HUES64 (cell line): ENCODE measurements around the gene CASP10.

Experiments
- H3K27ac ChIP-seq: 2 replicates; pipeline ENCODE4 v1.7.0; 2013; ENCODE audit warnings: low read depth, low read length, inconsistent platforms
- H3K27me3 ChIP-seq: 2 replicates; pipeline ENCODE4 v1.6.1; 2013; ENCODE audit warnings: mild to moderate bottlenecking, low read length; ENCODE audit not compliant: insufficient read depth
- H3K36me3 ChIP-seq: 2 replicates; pipeline ENCODE4 v1.6.1; 2013; ENCODE audit warnings: mild to moderate bottlenecking, low read length; ENCODE audit not compliant: insufficient read depth
- H3K4me1 ChIP-seq: 2 replicates; pipeline ENCODE4 v1.6.1; 2013; ENCODE audit warnings: mild to moderate bottlenecking, low read length, moderate library complexity; ENCODE audit not compliant: insufficient read depth
- H3K4me3 ChIP-seq: 2 replicates; pipeline ENCODE4 v1.5.1; 2013; ENCODE audit warnings: mild to moderate bottlenecking, low read length, moderate library complexity
- H3K9ac ChIP-seq: 2 replicates; pipeline ENCODE4 v1.6.1; 2013; ENCODE audit warnings: mild to moderate bottlenecking, low read depth, low read length
- H3K9me3 ChIP-seq: 2 replicates; pipeline ENCODE4 v1.6.1; 2013; ENCODE audit warnings: low read depth, low read length; ENCODE audit not compliant: insufficient read depth
- WGBS: fragments of 150-250, 120-280 bp; methylation state at CpG from one replicate; pipeline ENCODE4 v1.1.7; 2013; ENCODE audit warnings: missing lambda C conversion rate; 5-methylcytosine and 5-hydroxymethylcytosine counted together

The CASP10 gene

DNA sequence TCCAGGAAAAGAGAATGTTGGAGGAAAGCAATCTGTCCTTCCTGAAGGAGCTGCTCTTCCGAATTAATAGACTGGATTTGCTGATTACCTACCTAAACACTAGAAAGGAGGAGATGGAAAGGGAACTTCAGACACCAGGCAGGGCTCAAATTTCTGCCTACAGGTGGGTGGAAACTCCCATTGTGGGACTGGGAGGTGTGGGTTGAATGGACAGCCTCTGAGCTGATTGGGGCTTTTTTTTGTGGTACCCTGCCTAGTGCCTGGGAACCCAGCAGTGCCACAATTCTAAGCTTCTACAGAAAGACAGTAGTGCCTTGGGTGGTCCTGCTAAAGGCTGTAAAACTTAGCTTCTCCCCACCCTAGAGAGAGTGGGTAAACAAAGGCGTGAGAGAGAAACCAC, 83.7 kb downstream of the CASP10 start:
- Histone ChIP-seq H3K36me3 (no peaks in the 10 kb centered on the region), H3K4me1 (no peaks in the 10 kb centered on the region), H3K9me3 (no peaks in the 10 kb centered on the region), H3K4me3 (no peak overlapping the region), H3K27me3 (no peaks in the 10 kb centered on the region), H3K9ac (no peak overlapping the region), H3K27ac (no peak overlapping the region)
- 67% methylated on average over 1 of the region's 2 CpGs for WGBS

DNA sequence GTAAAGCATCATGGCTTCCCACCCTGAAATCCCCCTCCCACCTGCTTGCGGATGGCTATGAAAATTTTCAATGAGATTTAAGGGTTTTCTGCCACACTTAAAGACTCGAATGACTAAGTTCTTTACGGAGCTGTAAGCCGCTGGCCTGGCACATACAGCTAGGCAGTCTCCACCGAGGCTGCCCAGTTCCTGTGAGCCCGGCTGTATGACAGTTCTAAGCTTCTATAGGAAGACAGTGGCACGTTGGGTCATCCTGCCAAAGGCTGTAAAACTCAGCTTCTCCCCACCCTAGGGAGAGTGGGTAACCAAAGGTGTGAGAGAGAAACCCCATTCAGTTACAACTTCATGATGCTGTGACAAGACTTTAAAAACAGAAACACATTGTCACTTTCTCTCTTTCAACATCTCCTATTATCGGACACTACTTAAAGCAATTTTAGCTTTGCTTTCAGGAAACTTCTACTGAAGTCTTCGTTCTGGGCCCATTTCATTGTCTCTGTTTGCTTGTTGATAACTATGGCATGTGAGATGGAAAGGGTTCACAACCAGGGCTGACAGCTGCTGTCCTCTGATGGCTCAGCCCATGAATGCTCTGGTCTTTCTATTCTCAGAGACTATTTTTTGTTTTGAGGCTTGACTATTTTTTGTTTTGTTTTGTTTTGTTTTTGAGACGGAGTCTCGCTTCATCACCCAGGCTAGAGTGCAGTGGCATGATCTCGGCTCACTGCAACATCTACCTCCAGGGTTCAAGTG, 84.5 kb downstream of the CASP10 start:
- no peak overlapping the region for H3K27ac ChIP-seq
- H3K9ac ChIP-seq: no peak overlapping the region
- 94% methylated on average over 12 of the region's 12 CpGs for WGBS
- H3K9me3 ChIP-seq: no peaks in the 10 kb centered on the region
- H3K4me1 ChIP-seq: no peaks in the 10 kb centered on the region
- H3K4me3 ChIP-seq: no peak overlapping the region
- no peaks in the 10 kb centered on the region for H3K36me3 ChIP-seq
- no peaks in the 10 kb centered on the region for H3K27me3 ChIP-seq

DNA sequence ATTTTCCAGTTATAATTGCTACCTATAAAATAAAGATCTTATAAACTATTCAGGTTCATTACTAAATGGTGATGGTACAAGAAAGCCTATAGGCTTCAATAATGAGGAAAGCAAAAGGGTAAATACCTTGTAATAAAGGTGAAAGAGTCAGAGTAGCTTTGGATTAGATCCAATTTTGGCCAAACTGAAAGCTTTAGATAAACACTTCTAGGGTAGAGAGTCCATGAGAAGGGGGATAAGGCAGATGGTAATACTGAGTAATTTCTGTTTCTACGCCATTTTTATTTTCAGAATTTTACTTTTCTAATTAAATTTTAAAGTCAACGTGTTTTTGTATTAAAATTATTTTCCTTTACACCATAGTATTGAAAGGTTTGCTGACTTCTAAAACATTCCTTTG, 86.8 kb downstream of the CASP10 start:
- Histone ChIP-seq H3K4me1 (no peaks in the 10 kb centered on the region), H3K36me3 (0 out of 2 replicates have a peak, but pooled peaks cover 3% of the 10 kb centered on the region), H3K9me3 (no peaks in the 10 kb centered on the region), H3K9ac (no peak overlapping the region), H3K27ac (no peak overlapping the region), H3K4me3 (no peak overlapping the region), H3K27me3 (no peaks in the 10 kb centered on the region)
- WGBS: no CpG with 5 or more reads among the region's 2 CpGs

DNA sequence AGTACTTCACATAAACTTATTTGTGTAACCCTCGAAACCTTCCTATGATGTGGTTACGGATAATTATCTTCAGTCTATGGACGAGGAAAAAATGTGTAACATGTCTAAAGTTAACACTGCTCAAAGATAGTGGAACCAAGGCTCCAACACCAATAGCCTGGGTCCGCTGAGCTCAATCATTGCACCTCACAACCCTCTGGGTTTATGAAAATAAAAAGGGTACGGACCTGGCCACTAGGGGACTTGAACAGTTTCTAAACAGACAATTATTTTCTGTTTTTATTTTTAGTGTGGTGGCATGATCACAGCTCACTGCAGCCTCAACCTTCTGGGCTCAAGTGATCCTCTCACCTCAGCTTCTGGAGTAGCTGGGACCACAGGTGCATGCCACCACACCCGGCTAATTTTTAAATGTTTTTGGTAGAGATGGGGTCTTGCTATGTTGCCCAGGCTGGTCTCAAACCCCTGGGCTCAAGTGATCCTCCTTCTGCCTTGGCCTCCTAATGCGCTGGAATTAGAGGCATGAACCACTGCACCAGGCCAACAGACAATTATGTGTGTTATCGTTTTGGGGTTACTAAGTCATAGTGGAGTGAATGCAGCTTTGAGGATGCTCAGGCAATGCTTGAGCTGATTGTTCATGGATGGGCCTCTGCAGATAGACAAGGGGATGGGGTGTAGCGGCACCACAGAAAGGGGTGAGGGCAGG, 87.5 kb downstream of the CASP10 start:
- Histone ChIP-seq H3K36me3 (0 out of 2 replicates have a peak, but pooled peaks cover 3% of the 10 kb centered on the region), H3K9ac (no peak overlapping the region), H3K27ac (no peak overlapping the region), H3K27me3 (no peaks in the 10 kb centered on the region), H3K9me3 (no peaks in the 10 kb centered on the region), H3K4me3 (no peak overlapping the region), H3K4me1 (no peaks in the 10 kb centered on the region)
- WGBS: 95% methylated on average over 9 of the region's 9 CpGs

DNA sequence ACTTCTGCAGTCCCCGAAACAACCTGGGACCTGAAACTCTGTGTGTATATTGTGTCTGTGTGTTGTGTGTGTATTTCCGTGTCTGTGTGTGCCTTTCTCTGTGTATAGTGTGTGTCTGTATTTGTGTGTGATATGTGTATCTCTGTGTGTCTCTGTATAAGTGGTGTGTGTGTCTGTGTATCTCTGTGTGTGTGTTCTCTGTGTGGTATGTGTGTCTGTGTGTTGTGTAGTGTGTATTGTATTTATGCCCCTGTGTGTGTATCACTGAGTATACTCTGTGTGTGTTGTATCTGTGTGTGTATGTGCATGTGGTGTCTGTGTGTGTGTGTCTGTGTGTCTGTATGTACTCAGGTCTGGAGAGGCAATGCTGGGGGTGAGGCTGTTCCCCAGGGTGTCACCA, 89.0 kb downstream of the CASP10 start:
- no peaks in the 10 kb centered on the region for H3K27me3 ChIP-seq
- WGBS: 90% methylated on average over 2 of the region's 2 CpGs
- H3K9me3 ChIP-seq: no peaks in the 10 kb centered on the region
- no peaks in the 10 kb centered on the region for H3K4me1 ChIP-seq
- H3K9ac ChIP-seq: no peak overlapping the region
- 0 out of 2 replicates have a peak, but pooled peaks cover 3% of the 10 kb centered on the region for H3K36me3 ChIP-seq
- no peak overlapping the region for H3K27ac ChIP-seq
- no peak overlapping the region for H3K4me3 ChIP-seq

DNA sequence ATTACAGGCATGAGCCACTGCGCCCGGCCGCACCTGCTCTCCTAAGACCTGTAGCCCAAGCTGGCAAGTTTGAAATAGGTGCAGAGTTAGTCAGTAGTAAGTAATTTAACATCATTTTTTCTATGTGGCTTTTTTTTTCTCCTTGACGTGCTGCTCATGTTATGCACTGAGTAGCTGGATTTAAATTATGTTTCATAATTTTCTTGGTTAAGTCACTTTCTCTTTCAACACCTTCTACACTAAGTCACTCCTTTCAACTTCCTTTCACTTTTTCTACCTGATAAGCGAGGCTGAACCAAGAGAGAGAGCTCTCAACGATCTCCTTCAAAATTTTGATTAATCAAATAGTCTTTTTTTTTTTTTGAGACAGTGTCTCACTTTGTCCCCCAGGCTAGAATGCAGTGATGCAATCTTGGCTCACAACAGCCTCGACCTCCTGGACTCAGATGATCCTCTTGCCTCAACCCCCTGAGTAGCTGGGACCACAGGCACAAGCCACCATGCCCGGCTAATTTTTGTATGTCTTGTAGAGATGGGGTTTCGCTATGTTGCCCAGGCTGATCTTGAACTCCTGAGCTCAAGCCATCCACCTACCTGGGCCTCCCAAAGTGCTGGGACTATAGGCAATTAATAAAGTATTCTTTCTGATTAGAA, 90.5 kb downstream of the CASP10 start:
- no peaks in the 10 kb centered on the region for H3K9me3 ChIP-seq
- no peak overlapping the region for H3K9ac ChIP-seq
- no peak overlapping the region for H3K4me3 ChIP-seq
- H3K36me3 ChIP-seq: peaks cover 3% of the 10 kb centered on the region; the same call in 1 of the 2 replicates
- WGBS: 95% methylated on average over 8 of the region's 9 CpGs
- H3K27me3 ChIP-seq: no peaks in the 10 kb centered on the region
- H3K27ac ChIP-seq: no peak overlapping the region
- no peaks in the 10 kb centered on the region for H3K4me1 ChIP-seq

DNA sequence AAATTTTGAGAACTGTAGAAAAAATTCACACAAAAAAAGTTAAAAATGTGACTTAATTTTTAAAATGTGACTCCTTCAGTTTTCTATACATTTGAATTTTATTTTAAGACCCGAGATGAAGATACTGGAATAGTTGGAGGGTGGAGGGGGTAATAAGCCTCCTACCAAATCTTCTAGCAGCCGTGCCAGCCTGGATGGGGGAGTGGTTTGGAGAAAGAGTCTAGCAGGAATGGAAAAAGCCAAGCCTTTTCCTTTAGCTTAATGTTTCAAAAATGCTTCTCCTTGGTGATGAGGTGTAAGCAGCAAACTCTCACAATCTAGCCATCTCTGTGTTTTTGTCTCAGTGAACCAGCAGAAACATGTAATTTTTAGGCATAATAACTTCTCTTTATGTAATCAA, 92.1 kb downstream of the CASP10 start:
- H3K36me3 ChIP-seq: peaks cover 3% of the 10 kb centered on the region; the same call in 1 of the 2 replicates

DNA sequence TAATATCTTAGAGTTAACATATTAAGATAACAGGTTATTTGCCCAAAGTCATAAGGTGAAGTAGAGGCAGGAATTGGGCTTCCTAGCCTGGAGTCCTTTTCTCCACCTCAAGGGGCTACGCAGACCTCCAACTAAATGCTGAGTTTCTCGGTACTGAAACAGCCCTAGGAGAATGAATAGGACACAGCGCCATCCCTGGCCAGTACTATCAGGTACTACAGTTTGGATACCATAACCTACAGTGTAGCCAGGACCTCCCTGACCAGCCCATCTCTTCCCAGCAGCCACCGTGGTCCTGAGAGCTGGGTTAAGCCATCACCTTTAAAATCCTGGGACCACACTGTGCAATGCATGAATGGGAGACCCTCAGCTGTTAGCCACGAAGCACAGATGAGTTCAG, 93.0 kb downstream of the CASP10 start:
- Histone ChIP-seq H3K9me3 (no peaks in the 10 kb centered on the region), H3K4me3 (no peak overlapping the region), H3K4me1 (no peaks in the 10 kb centered on the region), H3K36me3 (peaks cover 3% of the 10 kb centered on the region; the same call in 1 of the 2 replicates), H3K9ac (no peak overlapping the region), H3K27ac (no peak overlapping the region), H3K27me3 (no peaks in the 10 kb centered on the region)
- WGBS: 89% methylated on average over 5 of the region's 5 CpGs

More for the DNA sequence above, 92.1 kb downstream of the CASP10 start:
- WGBS: 91% methylated on average over 2 of the region's 2 CpGs
- Histone ChIP-seq H3K27ac (no peak overlapping the region), H3K27me3 (no peaks in the 10 kb centered on the region), H3K9ac (no peak overlapping the region), H3K9me3 (no peaks in the 10 kb centered on the region), H3K4me3 (no peak overlapping the region), H3K4me1 (no peaks in the 10 kb centered on the region)

DNA sequence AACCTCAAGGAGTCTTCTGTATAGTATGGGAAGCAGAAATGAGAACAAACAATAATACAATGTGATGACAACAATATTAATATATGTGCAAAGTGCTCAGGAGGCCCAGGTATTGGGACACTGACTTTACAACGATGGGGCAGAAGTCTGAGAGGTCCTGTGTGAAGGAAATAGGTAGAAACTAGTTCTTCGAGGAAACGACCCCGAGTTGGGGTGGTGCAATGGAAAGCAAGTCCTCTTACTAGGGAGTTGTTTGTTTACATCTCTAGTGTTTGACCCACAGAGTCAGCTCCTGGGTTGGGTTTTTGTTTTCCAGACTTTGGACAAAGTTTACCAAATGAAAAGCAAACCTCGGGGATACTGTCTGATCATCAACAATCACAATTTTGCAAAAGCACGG, 93.6 kb downstream of the CASP10 start:
- H3K4me1 ChIP-seq: no peaks in the 10 kb centered on the region
- WGBS: 93% methylated on average over 6 of the region's 6 CpGs
- no peaks in the 10 kb centered on the region for H3K27me3 ChIP-seq
- no peak overlapping the region for H3K4me3 ChIP-seq
- H3K9ac ChIP-seq: no peak overlapping the region
- H3K36me3 ChIP-seq: peaks cover 3% of the 10 kb centered on the region; the same call in 1 of the 2 replicates
- no peak overlapping the region for H3K27ac ChIP-seq
- H3K9me3 ChIP-seq: no peaks in the 10 kb centered on the region
